DMS53 (cell line): ENCODE measurements around the gene MVP.

ENCODE experiments used
- DNase-seq: peaks from one replicate; lab custom pipeline; 2025; lab: John Stamatoyannopoulos, UW

MVP gene

DNA sequence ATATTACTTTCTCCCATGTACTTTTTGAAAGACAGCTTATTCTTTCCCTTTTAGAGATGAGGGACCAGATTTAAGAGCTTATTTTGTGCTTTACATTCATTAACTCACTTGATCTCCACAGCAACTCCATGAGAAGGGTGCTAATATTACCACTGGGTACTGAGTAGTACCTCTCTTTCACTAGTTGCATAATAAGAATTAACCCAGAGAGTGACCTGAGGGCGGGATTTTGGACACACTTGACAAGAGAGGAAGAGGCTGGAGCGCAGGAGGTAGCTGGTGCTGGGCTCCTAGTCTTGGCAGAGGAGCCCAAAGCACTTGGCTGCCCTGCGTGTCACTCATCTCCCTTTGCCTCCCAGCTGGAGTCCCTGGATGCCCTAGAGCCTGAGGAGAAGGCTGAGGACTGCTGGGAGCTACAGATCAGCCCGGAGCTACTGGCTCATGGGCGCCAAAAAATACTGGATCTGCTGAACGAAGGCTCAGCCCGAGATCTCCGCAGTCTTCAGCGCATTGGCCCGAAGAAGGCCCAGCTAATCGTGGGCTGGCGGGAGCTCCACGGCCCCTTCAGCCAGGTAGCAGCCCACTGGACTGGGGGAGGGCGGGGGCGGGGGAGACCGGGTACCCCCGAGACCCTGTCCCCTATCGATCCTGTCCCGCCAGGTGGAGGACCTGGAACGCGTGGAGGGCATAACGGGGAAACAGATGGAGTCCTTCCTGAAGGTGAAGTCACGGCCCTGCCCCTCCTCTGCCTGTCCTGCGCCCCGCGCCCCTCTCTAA, 15.6 kb upstream of the MVP start:
- DNase-seq, result peak; percentile 71

DNA sequence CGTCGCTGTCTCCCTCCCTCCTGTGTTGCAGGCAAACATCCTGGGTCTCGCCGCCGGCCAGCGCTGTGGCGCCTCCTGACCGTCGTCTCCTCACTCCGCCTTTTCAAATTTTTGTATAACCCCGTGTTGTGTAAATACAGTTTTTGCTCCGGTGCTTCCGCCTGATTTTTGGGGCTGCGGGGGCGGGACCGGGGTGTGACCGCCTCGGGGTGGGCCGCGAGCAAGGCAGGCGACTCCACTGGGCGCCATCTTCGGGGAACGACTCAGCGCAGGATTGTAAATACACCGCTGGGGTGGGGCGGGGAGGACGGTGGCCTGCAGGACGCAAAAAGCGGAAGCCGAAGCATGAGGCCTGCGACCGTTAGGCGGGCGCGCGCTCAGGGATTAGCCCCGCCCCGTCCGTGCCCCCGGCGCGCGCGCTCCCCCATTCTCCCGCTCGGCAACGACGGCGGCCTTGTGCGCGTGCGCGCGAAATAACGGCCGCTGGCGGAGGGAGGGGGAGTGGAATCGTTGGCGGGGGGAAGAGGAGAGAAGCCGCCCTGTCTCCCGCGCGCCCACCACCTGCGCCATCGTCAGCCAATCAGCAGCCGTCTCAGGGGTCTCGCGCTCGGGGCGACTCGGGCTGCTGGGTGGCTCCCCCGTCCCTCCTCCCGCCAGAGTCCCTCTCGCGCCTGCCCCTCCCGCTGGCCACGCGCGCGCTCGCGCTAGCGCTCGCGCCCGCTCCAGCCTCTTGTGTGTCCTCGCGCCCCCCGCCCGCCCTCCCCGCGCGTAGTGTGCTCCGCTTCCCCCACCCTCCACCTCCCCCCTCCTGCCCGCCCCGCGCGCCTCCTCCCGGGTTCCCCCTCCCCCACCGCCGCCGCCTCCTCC, 14.8 kb upstream of the MVP start:
- peak; percentile 97 for DNase-seq

DNA sequence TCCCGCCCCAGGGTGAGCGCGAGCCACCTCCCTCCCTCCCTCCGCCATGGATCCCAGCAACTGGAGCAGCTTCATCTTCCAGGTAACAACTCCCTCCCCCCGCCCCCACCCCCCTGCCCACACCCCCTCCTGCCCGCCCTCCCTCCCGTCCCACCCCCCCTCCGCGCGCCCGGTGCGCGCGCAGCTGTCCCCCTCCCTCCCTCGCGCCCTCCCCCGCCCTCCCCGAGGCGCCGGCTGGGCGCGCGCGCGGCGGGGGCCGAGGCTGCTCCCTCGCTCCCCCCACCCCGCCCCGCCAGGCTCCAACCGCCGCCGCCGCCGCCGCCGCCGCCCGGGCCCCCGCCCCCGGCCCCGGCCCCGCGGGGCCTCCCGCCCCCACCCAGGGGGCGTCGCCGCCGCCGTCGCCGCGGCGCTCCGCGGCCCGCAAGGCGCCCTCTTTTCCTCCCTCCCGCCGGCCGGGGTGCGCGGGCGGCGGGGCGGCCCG, 14.1 kb upstream of the MVP start, which contains the start of gene MAZ:
MAZ (plus strand) TSS at position 431 of the 481 bp plus-strand sequence. CDS start 173 bp downstream, outside the sequence.
- no peak for DNase-seq

DNA sequence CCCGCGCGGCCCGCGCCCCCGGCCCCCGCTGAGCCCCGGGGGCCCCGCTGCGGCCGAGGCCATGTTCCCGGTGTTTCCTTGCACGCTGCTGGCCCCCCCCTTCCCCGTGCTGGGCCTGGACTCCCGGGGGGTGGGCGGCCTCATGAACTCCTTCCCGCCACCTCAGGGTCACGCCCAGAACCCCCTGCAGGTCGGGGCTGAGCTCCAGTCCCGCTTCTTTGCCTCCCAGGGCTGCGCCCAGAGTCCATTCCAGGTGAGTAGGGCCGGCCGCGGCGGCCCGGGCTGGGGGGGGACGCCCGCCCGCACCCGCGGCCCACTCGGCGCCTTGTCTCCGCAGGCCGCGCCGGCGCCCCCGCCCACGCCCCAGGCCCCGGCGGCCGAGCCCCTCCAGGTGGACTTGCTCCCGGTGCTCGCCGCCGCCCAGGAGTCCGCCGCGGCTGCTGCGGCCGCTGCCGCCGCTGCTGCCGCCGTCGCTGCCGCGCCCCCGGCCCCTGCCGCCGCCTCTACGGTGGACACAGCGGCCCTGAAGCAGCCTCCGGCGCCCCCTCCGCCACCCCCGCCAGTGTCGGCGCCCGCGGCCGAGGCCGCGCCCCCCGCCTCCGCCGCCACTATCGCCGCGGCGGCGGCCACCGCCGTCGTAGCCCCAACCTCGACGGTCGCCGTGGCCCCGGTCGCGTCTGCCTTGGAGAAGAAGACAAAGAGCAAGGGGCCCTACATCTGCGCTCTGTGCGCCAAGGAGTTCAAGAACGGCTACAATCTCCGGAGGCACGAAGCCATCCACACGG, 13.4 kb upstream of the MVP start:
- peak; percentile 77 for DNase-seq

DNA sequence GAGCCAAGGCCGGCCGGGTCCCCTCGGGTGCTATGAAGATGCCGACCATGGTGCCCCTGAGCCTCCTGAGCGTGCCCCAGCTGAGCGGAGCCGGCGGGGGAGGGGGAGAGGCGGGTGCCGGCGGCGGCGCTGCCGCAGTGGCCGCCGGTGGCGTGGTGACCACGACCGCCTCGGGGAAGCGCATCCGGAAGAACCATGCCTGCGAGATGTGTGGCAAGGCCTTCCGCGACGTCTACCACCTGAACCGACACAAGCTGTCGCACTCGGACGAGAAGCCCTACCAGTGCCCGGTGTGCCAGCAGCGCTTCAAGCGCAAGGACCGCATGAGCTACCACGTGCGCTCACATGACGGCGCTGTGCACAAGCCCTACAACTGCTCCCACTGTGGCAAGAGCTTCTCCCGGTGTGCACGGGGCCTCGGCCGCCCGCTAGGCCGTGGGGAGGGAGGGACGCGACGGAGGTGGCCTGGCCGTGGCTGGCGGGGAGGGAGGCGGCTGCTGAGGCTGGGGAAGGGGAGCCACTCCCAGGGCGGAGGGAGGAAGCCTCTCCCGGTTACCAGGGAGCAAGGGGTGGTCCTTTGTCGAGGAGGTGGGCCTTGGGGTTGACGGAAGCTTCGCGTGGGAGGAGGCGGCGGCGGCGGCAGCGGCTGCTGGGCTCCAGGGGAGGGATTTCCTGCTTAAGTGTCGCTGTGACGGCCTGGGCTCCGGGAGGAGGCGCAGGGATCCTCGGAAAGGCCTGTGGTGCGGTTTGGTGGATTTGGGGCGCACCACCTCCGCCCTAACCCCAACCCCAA, 12.6 kb upstream of the MVP start:
- DNase-seq, result peak; percentile 94

DNA sequence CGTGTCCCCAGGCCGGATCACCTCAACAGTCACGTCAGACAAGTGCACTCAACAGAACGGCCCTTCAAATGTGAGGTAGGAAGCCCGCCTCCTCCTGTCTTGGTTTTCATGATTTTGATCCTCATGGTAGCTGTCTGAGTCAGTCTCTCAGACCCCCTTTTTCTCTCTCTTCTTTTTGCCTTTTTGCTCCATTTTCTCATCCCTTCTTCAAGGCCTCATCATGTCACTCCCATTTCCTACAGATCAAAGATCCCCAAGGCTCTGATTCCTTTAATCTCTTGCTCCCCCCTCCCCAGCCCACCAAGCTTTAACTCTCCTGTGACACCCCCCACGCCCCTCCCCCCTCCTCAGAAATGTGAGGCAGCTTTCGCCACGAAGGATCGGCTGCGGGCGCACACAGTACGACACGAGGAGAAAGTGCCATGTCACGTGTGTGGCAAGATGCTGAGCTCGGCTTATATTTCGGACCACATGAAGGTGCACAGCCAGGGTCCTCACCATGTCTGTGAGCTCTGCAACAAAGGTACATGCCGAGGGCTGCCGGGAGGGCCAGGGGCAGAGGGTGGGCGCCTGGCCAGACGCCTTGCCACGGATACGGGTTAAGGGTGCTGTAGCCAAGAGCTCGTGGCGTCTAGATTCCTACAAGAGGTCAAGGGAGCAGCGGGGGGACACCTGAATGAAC, 11.9 kb upstream of the MVP start:
- DNase-seq, result no peak

DNA sequence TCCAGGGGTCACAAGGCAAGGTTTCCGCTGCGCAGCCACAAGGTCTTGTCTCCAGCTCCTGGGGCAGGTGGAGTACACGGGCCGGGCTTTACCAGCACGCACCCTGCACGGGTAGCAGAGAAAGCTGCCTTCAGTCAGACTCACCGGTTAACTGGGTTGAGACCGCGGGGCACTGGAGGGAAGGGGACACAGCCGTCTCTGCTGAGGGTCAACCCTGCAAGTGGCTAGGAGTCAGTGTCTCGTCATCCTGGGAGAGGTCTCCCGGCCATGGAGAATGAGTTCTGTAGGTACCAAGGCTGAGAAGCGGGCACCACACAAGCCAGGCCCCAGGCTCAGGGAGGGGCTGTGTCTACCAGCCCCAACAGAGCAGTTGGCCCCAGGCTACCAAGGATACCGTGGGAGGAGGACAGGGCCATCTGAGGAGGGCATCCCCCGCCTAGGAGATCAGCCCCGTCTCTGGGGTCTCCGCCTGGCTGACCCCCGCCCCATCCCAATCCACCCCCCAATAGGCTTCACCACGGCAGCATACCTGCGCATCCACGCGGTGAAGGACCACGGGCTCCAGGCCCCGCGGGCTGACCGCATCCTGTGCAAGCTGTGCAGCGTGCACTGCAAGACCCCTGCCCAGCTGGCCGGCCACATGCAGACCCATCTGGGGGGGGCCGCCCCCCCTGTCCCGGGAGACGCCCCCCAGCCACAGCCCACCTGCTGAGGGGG, 11.1 kb upstream of the MVP start:
- no peak for DNase-seq

DNA sequence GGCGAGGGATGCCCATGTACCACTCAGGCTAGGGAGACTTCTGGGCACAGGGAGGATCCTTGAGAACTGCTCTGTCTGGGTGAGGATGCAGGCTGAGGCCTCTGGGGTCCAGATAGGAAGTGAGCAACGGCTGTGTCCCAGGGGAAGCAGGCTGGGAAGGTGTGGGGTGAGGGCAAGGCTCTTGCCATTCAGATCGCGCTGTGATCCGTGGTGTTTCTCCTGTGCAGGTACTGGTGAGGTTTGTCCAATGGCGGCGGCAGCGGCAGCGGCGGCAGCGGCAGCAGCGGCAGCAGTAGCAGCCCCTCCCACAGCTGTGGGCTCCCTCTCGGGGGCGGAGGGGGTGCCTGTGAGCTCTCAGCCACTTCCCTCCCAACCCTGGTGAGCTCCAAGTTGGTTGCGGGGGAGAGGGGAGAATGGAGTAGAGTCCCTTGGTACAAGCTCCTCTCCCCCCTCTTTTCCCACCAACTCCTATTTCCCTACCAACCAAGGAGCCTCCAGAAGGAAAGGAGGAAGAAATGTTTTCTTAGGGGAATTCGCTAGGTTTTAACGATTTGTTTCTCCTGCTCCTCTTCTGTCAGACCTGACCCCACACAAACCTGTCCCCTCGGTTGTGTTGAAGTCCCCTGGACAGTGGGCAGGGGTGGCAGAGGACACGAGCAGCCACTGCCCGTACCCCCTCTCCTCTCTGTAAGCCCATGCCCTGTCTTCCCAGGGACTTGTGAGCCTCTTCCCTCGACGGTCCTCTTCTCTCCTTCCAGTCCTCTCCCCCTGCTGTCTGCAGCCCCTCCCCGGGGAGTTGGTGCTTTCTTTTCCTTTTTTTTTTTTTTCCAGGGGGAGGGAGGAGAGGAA, 10.2 kb upstream of the MVP start:
- DNase-seq, result peak; percentile 21

DNA sequence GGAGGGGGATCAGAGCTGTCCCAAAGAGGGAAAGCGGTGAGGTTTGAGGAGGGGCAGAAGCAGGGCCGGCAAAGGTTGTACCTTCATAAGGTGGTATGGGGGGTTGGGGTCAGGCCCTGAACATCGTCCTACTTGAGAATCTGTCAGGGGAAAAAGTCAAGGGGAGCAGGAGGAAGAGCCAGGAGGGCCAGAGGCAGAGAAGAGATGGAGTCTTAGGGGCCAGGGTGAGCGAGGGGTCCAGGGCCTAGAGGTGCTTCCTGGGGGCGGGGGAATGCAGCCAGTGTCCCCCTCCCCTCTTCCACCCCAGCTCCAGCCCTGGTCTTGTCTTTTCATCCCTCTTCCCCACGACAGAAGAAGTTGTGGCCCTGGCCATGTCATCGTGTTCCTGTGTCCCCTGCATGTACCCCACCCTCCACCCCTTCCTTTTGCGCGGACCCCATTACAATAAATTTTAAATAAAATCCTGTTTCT, 9.5 kb upstream of the MVP start:
- no peak for DNase-seq

DNA sequence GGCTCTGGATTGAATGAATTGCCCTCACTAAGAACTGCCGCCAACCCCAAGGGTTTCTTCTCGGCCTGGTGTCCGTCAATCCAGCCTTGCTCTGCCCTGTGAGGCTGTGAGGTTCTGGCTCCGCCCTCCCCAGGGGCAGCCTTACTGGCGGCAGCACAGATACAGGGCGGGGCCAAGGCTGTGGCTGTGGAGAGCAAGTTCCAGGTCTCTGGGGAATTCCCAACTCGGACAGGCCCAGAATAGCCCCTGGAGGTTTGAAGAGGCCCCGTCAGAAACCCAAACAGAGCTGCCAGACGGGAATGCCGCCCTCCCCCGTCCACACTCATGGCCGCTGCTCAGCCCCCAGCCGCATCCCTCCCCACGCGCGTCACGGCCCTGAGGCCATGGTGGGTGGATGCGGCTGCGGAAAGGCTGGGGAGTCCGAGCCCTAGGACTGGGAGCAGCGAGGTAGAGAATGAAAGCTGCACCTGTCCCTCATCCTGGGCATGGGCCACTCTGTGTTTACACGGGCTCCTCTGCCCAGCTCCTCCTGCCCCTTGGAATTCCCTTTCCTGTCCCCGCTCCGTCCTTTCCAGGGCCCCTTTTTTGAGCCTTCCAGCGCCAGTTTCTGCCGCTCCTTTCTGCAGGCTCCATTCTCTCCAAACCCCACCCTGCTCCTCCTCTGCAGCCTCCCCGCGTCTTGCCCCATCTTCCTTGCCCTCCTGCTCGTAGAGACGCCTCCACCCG, 8.9 kb upstream of the MVP start:
- peak; percentile 94 for DNase-seq

DNA sequence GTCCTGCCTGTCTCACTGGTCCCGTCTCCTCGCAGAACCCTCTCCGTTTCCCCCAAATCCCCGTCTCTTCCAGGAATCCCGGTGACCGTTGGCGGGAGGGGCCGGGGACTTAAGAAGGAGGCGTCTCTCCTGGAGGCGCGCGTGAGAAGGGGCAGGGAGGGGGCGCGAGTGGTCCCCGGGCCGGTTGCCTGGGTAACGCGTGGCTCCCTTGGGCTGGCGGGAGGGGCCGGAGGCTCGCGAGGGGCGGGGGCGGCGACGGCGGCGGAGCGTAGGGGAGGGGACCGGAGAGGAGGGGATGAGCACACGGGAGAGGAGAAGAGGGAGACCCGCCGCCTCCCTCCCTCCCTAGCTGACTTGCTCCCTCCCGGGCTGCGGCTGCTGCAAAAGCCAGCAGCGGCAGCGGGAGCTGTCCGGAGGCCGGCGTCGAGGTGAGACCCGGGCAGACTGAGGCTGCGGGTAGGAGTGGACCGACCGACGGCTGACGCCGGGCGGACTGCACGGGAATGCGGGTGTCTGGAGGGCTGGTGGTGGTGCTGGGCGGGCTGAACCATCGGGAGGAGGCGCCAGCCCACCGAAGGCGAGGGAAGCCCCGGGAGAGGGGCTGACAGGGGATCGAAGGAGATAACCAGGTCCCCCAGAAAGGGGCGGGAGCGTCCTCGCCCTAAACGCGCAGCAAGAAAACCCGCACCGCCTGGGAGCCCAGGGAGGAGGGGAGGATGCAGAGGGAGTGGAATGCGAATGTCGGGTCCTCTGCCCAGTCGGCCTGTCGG, 8.2 kb upstream of the MVP start, which contains the start of gene PRRT2:
PRRT2 (plus strand) TSS at position 298 of the 770 bp plus-strand sequence. CDS start 862 bp downstream, outside the sequence.
- DNase-seq, result peak; percentile 72

DNA sequence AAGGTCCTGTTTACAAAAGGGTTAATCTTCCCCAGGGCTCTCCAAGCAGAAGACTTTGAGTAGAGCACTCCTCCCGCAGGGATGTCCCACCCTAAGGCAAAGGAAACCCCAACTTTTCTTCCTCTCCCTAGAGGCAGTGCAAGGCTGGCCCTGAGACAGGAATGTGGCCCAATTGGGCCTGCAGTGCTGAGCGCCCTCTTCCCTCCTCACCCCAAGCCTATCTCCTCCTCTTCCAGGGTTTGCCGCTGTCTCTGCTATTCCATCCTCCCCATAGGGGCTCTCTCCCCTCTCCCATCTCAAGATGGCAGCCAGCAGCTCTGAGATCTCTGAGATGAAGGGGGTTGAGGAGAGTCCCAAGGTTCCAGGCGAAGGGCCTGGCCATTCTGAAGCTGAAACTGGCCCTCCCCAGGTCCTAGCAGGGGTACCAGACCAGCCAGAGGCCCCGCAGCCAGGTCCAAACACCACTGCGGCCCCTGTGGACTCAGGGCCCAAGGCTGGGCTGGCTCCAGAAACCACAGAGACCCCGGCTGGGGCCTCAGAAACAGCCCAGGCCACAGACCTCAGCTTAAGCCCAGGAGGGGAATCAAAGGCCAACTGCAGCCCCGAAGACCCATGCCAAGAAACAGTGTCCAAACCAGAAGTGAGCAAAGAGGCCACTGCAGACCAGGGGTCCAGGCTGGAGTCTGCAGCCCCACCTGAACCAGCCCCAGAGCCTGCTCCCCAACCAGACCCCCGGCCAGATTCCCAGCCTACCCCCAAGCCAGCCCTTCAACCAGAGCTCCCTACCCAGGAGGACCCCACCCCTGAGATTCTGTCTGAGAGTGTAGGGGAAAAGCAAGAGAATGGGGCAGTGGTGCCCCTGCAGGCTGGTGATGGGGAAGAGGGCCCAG, 7.3 kb upstream of the MVP start:
- no peak for DNase-seq

DNA sequence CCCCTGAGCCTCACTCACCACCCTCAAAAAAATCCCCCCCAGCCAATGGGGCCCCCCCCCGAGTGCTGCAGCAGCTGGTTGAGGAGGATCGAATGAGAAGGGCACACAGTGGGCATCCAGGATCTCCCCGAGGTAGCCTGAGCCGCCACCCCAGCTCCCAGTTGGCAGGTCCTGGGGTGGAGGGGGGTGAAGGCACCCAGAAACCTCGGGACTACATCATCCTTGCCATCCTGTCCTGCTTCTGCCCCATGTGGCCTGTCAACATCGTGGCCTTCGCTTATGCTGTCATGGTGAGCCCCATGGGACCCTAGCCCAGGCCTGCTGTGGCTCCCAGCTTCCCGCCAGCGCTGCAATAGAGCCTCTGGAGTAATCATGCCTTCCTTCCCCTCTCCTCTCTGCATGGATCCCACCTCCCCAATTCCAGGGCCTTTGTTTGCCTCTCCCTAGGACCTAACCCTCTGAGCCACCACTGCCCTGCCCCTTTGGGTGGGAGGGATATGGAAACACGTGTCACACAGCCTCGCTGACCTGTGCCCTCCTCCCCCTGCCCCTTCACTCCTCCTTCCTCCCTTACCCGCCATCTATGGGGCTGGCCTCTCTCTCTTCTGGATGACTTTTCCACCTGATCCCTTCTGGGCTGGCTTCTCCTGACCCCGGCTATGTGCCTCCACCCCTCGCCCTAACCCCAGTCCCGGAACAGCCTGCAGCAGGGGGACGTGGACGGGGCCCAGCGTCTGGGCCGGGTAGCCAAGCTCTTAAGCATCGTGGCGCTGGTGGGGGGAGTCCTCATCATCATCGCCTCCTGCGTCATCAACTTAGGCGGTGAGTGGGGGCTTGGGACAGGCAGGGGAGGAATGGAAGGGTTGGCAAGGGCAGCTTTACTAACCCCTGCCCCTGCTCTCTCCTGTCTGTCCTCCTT, 6.4 kb upstream of the MVP start:
- DNase-seq, result no peak

DNA sequence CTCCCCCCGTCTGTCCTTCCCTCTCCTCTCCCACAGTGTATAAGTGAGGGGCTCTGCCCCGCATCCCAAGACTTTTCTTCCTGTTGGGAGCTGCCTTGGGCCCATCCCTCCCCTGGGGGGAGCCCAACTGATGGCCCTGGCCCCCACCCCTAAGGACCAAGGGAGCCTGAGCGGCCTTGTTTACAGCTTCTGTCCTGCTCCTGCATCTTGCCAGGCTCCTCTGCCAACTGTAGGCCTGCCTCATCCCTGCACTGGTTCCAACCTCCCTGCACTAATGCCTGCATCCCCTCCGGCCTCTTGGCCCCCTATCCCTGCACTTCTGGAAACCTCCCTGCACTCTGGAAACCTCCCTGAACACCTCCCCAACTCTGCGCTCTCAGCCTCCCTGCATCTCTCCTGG, 5.7 kb upstream of the MVP start:
- DNase-seq, result no peak

DNA sequence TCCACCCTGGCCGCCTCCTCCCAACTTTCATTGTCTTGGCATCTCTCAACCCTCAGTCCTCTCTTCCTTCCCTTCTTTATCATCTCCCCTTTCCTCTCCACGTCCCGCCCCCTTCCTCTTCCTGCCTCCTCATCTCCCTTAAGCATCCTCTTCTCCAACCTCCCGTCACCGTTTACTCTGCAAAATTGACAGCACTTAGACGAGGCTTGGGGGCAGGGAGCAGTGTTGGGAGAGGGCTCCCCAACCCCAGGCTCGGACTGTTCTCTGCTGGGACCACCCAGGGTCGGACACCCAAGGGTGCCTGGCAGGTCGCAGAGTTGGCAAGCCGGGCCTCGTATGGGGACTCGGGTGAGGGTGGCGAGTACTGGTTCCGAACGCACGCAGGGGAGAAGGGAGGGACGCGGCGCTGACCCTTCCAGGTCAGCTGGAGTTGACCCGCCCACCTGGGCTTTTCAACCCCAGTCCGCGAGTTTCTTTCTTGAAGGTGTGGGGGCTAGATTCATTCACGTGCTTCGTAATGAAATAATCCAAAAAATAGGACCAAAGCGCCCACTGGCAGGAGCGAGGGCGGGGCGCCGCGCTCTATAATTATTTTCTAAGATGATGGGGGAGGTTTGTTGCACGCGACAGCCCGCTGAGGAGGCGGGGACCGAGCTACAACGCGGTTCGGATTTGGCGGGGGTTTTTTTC, 5.1 kb upstream of the MVP start:
- peak; percentile 83 for DNase-seq
